ENCODE data around the gene TCF19.
"Not testable (repeated sequence)": the region's sequence is repeated elsewhere in the genome, so short reads cannot be mapped to it uniquely, and the experiment has no call there.

Gene TCF19

DNA sequence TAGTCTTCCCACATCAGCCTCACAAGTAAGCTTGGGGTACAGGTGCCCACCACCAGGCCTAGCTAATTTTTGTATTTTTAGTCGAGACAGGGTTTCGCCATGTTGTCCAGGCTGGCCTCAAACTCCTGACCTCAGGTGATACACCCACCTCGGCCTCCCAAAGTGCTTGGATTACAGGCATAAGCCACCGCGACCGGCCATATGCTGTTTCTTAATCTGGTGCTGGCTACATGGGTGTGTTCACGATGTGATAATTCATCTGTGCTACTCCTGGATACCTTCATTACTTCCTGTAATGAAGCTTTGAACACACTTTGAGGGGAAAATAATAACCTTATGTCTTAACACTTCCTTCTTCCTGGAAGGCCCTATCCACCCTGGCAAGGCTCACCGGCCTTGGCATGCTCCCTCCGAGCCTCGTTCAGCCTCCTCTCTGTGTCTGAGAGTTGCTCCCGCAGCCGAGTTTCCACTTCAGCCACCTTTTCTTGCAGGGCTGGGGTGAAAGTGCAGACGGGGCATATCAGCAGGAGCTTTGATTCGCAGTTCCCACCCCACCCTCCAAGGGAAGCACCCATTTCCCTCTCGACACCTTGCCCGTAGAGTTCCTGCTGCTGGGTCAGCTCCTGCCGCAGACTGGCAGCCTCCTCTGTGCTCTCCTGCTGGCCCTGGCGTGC lies 14.0 kb upstream of the TCF19 start:
- Mint-ChIP-seq H3K9me3 (no peaks in the 10 kb centered on the region), H3K4me3 (no peak overlapping the region), H3K27ac (no peak overlapping the region), H3K27me3 (no peaks in the 10 kb centered on the region), H3K4me1 (no peaks in the 10 kb centered on the region), H3K36me3 (peaks cover 3% of the 10 kb centered on the region)

DNA sequence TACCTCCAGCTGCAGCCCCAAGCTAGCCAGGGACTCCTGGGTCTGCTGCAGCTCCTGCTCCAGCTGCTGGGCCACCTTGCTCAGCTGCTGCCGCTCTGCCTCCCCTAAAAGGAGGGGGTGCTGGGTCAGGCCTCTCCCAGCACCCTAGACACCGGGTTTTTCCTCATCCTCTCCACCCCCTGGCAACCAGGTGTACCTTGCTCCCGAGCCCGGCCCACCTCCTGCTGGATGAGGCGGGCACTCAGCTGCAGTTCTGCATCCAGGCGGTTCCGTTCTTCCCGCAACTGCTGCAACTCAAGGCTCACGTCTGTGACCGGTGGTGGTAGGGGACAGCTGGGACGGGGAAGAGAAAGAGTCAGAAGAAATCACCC lies 13.4 kb upstream of the TCF19 start:
- H3K27me3 Mint-ChIP-seq: no peaks in the 10 kb centered on the region
- H3K4me3 Mint-ChIP-seq: no peak overlapping the region
- H3K27ac Mint-ChIP-seq: no peak overlapping the region
- peaks cover 3% of the 10 kb centered on the region for H3K36me3 Mint-ChIP-seq
- no peaks in the 10 kb centered on the region for H3K4me1 Mint-ChIP-seq
- no peaks in the 10 kb centered on the region for H3K9me3 Mint-ChIP-seq

DNA sequence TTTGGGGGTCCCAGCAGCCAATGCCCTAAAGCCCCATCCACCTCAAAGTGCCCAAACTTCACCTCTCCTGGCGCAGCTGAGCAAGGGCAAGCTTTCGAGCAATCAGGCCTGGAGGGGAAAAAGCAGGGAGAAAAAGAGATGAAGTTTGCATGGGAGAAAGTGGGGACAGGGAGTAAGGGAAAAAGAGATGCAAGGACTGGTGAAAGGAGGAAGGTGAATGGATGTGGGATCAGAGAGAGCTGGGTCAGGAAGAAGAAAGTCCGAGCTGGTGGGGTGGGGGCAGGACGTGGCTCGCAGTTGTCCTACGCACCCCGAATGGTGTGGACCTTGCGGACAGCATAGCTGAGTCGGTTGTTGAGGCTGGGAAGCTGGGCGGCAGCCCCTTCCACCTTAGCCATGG lies 13.0 kb upstream of the TCF19 start:
- Mint-ChIP-seq H3K36me3 (peaks cover 3% of the 10 kb centered on the region), H3K9me3 (no peaks in the 10 kb centered on the region), H3K4me1 (no peaks in the 10 kb centered on the region), H3K4me3 (no peak overlapping the region), H3K27ac (no peak overlapping the region), H3K27me3 (no peaks in the 10 kb centered on the region)

DNA sequence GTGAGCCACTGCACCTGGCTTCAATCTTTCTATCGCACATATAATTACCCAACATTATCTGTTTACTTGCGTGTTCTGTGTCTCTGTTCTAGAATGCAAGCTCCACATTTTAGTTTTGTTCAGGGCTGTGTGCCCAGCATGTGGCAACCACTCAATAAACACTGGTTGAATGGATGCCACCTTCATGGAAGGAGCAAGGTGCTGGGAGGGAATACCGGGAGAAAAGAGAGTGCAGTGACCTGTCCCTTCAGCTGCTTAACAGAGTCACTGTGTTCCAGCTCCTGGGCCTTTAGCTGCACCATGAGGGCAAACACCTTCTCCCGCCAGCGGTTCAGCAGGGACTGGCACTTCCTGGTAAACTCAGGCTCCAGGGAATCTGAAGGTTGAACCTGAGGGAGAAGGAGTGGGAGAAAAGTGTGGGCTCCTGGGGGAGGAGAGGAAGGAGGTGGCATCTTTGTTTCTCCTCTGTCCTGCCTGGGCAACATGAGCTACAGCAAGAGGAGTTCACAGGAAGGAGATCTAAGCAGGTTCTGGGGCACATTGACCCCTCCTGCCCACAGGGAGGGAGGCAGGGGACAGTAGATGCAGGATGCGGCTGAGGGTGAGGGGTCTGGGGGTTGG lies 8.5 kb upstream of the TCF19 start:
- Mint-ChIP-seq H3K9me3 (no peaks in the 10 kb centered on the region), H3K27me3 (no peaks in the 10 kb centered on the region), H3K27ac (no peak overlapping the region), H3K36me3 (no peaks in the 10 kb centered on the region), H3K4me3 (no peak overlapping the region), H3K4me1 (no peaks in the 10 kb centered on the region)

DNA sequence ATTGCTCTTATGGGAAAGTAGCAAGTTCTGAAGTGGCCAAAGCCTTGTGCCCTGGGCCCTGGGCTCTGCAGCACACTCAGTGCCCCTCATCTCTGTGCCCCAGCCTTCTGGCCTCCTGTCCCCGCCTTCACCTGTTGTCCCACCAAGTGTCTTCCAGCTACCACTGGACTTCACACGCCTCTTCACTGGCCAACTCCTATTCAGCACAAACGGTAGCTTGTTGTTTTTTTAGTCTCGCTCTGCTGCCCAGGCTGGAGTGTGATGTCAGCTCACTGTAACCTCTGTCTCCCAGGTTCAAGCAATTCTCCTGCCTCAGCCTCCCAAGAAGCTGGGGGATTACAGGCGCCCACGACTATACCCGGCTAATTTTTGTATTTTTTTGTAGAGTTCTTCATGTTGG lies 5.6 kb upstream of the TCF19 start:
- Mint-ChIP-seq H3K36me3 (no peaks in the 10 kb centered on the region), H3K27ac (no peak overlapping the region), H3K4me3 (no peak overlapping the region), H3K27me3 (no peaks in the 10 kb centered on the region), H3K4me1 (peaks cover 13% of the 10 kb centered on the region), H3K9me3 (no peaks in the 10 kb centered on the region)

DNA sequence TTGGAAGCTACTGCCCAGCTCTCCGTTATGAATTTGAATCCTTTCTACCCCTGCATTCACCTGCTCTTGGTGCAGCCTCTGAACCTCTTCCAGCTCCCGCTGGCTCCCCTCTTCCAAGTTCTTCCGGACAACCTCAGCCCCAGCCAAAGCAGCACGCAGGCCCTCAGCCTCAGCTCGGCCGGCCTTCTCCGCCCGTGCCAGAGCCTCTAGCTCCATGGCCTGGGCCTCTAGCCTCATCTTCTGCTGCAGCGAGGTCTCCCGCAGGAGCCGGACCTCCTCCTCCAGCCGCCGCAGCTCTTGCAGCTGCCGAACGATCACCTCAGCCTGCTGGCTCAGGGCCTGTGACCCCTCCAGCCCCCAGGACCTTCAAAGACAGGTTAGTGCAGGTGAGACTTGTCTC lies 4.0 kb upstream of the TCF19 start:
- H3K4me3 Mint-ChIP-seq: no peak overlapping the region
- H3K27me3 Mint-ChIP-seq: no peaks in the 10 kb centered on the region
- H3K27ac Mint-ChIP-seq: no peak overlapping the region
- H3K9me3 Mint-ChIP-seq: no peaks in the 10 kb centered on the region
- no peaks in the 10 kb centered on the region for H3K36me3 Mint-ChIP-seq
- H3K4me1 Mint-ChIP-seq: peaks cover 27% of the 10 kb centered on the region

DNA sequence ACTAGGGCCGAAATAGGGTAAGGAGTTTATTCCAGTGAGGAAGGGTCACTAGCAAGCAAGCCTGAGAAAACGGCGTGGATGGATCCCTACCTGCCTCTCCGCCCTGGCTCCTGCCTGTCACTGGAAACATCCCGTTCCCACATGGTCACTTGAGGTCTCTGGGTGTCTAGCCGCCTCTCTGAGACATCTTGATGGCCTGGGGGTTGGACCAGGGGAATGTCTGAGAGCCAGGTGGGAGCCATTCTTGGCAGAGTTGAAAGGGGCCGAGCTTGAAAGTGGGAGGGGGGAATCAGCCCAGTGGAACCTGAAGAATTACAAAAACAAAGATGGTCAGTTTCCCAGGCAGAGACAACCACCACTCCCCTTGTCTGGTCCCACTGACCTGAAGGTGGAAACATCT lies 1.7 kb upstream of the TCF19 start:
- no peak overlapping the region for H3K4me3 Mint-ChIP-seq
- H3K4me1 Mint-ChIP-seq: peaks cover 32% of the 10 kb centered on the region
- no peaks in the 10 kb centered on the region for H3K9me3 Mint-ChIP-seq
- no peak overlapping the region for H3K27ac Mint-ChIP-seq
- no peaks in the 10 kb centered on the region for H3K36me3 Mint-ChIP-seq
- H3K27me3 Mint-ChIP-seq: no peaks in the 10 kb centered on the region

DNA sequence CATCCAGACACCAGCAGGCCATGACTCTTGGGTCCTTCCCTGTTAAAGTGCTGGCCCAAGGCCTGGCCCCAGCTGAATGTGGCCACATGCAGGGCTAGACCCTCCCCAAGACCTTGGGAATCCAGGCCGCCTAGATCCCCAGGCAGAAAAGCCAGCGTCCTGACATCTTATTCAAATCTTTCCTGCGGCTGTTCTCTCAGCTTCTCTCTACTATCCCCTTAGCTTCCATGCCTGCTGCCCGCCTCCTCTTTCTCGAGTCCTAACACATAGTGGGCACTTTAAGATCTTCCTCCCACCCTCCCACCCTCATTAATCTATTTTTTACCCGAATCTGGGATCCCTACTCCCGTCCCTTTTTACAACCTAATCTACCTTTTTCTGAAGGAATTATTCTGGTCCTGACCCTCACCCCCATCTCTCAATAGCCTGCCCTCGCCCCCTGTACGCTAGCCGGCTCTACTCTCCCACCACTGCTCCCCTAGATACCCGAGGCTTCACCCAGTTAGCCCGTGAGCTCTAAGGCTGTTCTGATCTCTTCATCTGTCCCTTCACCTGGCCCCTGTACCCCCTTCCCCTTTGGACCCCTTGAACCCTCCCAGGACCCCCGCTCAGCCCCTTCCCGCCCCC lies 763 bp upstream of the TCF19 start, which contains the start of gene CCHCR1:
CCHCR1 (minus strand) TSS at position 290 of the 627 bp plus-strand sequence; CDS start at position 88, 202 bp downstream.
- H3K27ac Mint-ChIP-seq: peak within 1 kb of the TSS; percentile 87
- H3K4me3 Mint-ChIP-seq: peak within 1 kb of the TSS; percentile 88
- no peaks in the 10 kb centered on the region for H3K36me3 Mint-ChIP-seq
- H3K9me3 Mint-ChIP-seq: no peaks in the 10 kb centered on the region
- peaks cover 32% of the 10 kb centered on the region for H3K4me1 Mint-ChIP-seq
- H3K27me3 Mint-ChIP-seq: no peaks in the 10 kb centered on the region

DNA sequence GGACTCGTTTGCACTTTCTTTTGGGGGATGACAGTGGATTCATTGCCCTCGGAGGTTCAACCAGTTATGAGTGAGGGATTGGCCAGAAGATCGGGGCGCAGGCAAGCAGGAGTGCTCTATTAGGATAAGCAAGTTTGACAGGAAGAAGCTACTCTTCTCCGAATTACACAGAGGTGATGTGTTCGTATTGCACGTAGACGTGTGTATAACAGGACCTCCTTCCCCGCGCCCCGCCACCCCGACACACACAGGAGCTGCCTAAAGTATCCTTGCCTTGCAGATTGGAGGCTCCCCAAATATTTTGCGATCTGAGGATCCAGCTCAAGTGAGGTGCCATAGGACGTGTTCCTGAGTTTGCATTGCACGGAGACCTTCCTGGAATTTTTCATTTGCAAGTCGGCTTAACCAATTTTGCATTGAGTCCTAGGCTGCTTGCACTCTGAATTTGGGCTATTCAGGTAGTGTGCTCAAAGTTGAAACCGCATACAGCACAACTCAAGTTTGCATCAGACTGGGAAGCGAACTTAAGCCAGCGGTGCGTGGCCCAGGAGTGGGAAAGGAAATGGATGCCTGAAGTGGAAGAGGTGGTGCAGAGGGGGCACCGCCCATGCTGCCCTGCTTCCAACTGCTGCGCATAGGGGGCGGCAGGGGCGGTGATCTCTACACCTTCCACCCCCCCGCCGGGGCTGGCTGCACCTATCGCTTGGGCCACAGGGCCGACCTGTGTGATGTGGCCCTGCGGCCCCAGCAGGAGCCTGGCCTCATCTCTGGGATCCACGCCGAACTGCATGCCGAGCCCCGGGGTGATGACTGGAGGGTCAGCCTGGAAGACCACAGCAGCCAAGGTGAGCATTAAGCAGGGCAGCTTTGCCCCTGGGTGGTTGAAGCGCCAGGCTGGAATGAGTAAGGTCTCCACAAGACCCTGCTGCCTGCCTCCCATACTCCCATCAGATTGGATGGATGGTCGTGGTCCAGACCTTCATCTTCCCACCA lies 770 bp downstream of the TCF19 start:
- H3K4me3 Mint-ChIP-seq: peak overlapping the region; percentile 88
- peaks cover 32% of the 10 kb centered on the region for H3K4me1 Mint-ChIP-seq
- H3K27me3 Mint-ChIP-seq: no peaks in the 10 kb centered on the region
- no peaks in the 10 kb centered on the region for H3K9me3 Mint-ChIP-seq
- H3K36me3 Mint-ChIP-seq: no peaks in the 10 kb centered on the region
- H3K27ac Mint-ChIP-seq: peak overlapping the region; percentile 60

DNA sequence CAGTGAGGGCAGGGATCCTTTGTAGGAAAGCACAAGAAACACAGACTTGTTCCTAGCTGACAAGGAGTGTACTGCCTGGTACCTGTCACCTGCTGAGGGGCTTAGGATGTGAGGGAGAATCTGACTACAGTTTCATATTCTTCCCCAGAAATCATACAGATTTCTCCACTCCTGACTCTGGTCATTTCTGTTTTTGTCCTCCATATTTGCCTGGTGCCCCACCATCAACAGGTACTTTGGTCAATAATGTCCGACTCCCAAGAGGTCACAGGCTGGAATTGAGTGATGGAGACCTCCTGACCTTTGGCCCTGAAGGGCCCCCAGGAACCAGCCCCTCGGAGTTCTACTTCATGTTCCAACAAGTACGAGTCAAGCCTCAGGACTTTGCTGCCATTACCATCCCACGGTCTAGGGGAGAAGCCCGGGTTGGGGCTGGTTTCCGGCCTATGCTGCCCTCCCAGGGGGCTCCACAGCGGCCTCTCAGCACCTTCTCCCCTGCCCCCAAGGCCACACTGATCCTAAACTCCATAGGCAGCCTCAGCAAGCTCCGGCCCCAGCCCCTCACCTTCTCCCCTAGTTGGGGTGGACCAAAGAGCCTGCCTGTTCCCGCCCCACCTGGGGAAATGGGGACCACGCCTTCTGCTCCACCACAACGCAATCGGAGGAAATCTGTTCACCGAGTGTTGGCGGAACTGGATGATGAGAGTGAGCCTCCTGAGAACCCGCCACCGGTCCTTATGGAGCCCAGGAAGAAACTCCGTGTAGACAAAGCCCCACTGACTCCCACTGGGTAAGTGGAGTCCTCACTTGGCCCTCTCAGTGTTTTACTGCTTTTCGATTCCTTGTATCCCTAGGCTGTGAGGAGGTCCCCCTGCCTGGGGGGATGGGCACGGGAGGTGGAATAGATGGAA lies 3.1 kb downstream of the TCF19 start:
- Mint-ChIP-seq H3K4me3 (no peak overlapping the region), H3K27me3 (no peaks in the 10 kb centered on the region), H3K36me3 (no peaks in the 10 kb centered on the region), H3K27ac (no peak overlapping the region), H3K4me1 (peaks cover 29% of the 10 kb centered on the region), H3K9me3 (no peaks in the 10 kb centered on the region)

DNA sequence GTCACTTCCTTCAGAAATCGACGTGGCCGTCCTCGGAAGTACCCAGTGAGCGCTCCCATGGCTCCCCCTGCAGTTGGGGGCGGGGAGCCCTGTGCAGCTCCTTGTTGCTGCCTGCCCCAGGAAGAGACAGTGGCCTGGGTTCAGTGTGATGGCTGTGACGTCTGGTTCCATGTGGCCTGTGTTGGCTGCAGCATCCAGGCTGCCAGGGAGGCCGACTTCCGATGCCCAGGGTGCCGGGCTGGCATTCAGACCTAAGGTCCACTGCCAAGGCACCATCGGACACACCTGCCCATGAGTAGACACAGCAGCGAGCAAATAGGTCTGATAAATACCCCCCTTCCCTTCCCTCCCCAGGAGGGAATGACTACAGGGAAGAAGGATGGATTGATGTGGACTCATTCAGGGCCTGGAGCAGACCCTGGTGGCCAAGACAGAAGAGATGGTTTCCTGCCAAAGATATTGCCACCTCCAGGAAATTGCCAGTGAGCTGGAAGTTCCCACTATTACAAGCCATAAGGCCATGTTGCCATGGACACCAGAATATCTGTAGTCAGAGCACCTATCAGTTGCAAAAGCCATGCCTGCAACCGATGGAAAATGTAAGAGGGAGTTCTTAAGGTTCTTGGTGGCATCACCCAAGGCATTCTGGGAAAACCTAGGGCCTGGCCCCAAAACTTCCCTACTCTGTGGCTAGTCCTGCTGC lies 4.2 kb downstream of the TCF19 start:
- H3K9me3 Mint-ChIP-seq: no peaks in the 10 kb centered on the region
- peaks cover 20% of the 10 kb centered on the region for H3K4me1 Mint-ChIP-seq
- H3K36me3 Mint-ChIP-seq: no peaks in the 10 kb centered on the region
- no peaks in the 10 kb centered on the region for H3K27me3 Mint-ChIP-seq
- no peak overlapping the region for H3K4me3 Mint-ChIP-seq
- no peak overlapping the region for H3K27ac Mint-ChIP-seq

DNA sequence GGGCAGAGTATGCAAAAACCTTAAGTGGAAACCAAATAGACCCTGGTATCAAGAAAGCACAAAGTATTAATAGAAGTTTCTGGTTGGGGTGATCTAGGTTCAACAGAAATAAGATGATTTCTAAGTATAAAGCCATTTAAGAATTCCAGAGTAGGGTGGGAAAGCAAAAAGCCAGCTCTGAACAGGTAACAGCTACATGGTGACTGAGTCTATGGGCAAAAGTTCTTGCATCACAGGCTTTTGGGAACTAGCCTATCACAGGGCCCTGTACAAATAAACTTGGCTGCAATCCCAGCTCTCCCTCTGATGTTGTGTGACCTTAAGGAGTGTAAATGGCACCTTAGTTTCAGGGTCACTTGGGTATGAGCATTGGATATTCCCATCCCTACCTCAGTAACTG lies 5.5 kb downstream of the TCF19 start:
- Mint-ChIP-seq H3K36me3 (no peaks in the 10 kb centered on the region), H3K4me1 (peaks cover 8% of the 10 kb centered on the region), H3K27ac (no peak overlapping the region), H3K4me3 (no peak overlapping the region), H3K9me3 (no peaks in the 10 kb centered on the region), H3K27me3 (no peaks in the 10 kb centered on the region)

DNA sequence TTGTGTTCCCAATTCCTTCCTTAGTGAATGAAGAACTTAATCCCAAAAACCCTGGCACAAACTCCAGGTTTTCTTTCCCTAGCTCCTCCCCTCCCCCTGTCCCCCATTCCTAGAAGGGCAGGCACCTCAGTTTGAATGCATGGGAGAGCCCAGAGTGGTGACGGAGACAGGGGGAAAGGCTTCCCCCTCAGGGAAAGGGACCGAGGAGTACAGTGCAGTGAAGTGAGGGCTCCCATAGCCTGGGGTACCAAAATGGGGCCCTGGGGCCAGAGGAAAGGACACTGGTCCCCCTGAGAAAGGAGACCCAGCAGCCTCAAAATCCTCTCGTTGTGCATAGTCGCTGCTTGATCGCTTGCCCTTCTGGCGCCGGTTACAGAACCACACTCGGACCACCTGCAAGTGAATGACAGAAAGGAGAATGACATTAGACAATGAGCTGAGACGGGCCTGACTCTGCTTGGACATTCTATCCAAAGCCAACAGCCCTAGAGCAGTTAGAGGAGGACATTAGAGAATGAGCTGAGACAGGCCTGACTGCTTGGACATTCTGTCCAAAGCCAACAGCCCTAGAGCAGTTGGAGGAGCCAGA lies 6.2 kb downstream of the TCF19 start:
- H3K4me1 Mint-ChIP-seq, H3K9me3 Mint-ChIP-seq, H3K27ac Mint-ChIP-seq, H3K4me3 Mint-ChIP-seq, H3K36me3 Mint-ChIP-seq, H3K27me3 Mint-ChIP-seq: not testable (repeated sequence)

Data from activated naive CD4-positive, alpha-beta T cell treated with anti-CD3 and anti-CD28 coated beads, Interleukin-2, amount 50 U/mL, for 24 hours (primary cell).